ENCODE data around the gene ZNF436.
A peak's percentile ranks its signal among the peaks of the same experiment; 100 is the strongest.
"Not testable (repeated sequence)": the region's sequence is repeated elsewhere in the genome, so short reads cannot be mapped to it uniquely, and the experiment has no call there.

Gene ZNF436

GRCh38 chr1:23366146-23366545 is 3.5 kb downstream of the ZNF436 start:
- DNase-seq = no peak

DNA sequence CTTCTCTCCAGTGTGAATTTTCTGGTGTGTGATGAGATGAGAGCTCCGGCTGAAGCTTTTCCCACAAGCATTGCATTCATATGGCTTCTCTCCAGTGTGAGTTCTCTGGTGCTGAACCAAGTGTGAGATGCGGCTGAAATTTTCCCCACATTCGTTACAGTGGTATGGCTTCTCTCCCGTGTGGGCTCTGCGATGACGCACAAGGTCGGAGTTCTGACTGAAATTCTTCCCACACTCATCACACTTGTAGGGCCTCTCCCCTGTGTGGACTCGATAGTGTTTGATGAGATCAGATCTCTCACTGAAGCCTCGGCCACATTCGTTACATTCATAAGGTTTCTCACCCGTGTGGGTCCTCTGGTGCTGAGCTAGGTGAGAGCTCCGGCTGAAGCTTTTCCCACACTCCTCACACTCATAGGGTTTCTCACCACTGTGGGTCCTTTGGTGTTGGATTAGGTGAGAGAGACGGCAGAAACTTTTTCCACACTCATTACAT is 7.4 kb downstream of the ZNF436 start:
- no peak for DNase-seq

DNA sequence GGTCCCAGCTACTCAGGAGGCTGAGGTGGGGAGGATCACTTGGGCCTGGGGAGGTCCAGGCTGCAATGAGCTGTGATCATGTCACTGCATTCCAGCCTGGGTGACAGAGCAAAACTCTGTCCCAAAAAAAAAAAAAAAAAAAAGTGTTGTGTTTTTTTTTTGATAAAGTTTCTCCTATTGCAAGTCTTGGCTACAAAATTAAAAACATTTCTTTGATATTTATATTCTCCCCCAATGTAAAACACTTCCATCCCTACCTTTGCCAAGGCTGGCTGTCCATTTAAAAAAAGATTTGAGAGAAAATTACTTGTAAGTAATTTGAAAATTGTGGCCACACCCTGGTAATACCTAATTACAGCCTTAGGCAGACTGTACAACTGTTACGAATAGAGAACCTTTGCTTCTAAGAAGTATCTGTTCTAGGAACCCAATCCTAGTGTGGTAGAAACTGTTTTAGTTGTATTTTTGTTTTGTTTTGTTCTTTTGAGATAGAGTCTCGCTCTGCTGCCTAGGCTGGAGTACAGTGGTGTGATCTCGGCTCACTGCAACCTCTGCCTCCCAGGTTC is 11.2 kb downstream of the ZNF436 start:
- DNase-seq = no peak

DNA sequence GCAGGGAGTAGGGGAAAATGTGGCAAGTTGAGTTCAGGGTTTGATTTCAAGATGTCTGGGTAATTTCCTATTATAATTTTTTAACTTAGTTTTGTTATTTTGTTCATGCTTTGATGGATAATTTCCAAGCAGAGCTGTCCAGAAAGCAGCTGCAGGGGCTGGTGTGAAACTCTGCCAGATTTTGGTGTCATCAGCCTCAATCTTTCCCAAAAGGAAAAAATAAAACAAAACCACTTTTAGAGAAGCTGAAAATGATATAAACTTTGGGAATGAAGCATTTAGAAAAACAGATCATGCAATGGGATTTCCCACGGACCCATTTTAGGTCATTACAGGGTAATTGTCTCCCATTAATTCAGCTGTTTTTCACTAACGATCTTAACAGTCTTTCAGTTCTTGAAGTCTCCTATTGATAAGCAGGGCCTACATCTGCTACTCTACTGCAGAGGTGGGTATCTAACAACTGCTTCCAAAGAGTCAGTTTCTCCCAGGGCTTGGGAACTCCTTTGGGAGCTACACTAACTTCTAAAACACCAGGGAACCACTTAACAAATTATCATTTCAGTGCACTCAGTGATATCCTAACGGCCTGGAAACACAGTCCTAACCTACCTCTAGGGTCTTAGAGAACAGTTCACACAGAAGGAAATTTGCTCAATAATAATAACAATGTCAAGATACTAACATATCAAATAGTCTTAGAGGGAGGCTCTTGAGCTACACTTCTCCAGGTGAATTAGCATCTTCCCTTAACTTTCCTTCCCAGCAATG is 12.3 kb downstream of the ZNF436 start:
- no peak for DNase-seq

- DNase-seq = no peak
Measured at GRCh38 chr1:23356471-23357137, 13.0 kb downstream of the ZNF436 start.

DNA sequence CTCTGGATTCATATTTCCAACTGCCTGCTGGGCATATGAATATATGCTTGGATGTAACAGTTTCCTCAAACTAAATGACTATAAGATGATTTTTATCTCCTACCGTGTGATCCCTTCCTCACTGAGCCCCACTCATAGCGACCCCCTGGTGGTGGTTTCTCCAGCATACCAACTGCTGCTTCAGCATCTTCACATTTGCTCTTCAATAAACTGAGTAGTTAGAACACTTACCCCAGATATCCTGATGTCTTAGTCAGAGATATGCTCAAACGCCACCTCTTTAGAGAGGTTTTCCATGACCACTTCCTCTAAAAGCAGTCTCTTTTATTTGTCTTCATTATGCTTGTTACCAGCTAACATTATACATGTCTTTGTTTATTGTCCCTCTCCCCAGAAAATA is 15.4 kb downstream of the ZNF436 start:
- no peak for DNase-seq

- DNase-seq = no peak
Measured at GRCh38 chr1:23352096-23352695, 17.4 kb downstream of the ZNF436 start.

GRCh38 chr1:23345920-23346319 is 23.7 kb downstream of the ZNF436 start:
- DNase-seq = no peak

GRCh38 chr1:23344987-23345472 is 24.6 kb downstream of the ZNF436 start:
- no peak for DNase-seq

DNA sequence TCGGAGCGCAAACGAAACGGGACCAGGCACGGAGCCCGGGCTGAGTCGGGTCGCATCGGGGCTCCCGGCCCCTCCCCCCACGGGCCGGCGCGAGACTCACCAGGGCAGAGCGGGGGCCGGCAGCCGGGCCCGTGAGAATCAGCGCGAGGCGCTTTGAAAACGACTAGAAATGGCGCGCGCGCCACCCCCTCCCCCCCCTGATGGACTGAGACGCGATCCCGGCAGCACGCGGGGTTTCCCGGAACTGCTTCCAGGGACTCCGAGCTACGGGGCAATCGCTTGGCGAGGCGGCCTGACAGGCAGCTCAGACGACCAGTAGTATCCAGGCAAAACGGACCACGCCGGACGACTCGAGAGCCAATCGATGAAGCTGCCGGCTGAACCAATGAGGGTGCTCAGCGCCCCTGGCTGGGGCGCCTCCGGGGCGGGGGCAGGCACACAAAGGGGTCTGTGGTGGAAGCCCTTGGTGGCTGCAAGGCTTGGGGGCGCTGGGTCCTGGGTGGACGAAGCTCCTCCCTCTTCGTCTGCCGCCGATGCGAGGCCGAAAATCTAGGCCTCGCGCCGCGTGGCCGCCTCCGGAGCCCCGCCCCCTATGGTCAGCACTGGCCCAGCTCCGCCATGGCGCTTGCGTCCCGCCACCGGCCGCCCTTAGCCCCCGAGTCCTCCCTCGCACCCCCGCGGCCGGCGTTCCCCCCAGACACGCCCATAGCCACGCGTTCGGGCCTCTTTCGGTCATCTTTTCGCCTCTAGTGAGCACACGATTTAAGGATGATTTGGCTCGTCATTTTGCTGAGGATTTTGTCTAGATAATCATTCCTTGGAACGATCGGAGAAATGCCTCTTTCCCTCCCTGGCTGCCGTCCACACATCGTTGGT is 25.3 kb downstream of the ZNF436 start, which contains the start of gene HNRNPR:
Gene HNRNPR (minus strand): TSS at position 174 of the 876 bp plus-strand sequence. CDS start 3,276 bp downstream, outside the sequence.
- peak; percentile 99 for DNase-seq

- peak; percentile 49 for DNase-seq
Measured at GRCh38 chr1:23343221-23344110, 26.2 kb downstream of the ZNF436 start.

DNA sequence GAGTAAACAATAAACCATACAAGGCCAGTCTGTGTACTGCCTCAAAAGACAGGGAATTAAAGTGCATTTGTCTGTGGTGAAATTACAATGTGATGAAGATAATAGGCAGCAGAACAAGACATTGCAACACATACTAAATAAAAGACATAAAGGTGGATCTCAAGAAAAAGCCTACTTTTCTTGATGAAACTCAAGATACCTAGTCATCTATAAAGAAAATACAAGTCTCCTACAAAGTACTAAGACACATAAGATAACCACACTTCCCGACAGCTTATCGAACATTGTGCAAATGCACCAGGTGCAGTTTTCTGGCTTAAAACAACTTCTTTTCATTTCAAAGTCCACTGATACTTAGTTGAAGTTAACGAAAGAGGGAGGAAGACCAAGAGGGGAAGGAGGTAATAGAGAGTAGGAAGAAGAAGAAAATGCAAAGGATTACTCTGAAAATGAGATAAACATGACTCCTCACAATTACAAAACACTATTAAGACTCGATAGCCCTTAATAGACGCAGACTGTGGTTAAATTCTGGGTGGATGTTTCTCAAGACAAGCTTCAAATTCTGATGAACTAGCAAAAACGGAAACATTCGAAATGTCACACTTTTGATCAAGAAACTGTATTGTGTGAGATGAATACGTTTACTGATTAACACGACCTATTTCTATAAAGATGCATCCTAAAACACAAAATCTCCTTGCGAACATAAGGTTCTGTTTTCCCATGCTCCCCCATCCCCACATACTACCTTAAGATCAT is 27.5 kb downstream of the ZNF436 start:
- DNase-seq = no peak

- no peak for DNase-seq
Measured at GRCh38 chr1:23339632-23340031, 30.0 kb downstream of the ZNF436 start.

DNA sequence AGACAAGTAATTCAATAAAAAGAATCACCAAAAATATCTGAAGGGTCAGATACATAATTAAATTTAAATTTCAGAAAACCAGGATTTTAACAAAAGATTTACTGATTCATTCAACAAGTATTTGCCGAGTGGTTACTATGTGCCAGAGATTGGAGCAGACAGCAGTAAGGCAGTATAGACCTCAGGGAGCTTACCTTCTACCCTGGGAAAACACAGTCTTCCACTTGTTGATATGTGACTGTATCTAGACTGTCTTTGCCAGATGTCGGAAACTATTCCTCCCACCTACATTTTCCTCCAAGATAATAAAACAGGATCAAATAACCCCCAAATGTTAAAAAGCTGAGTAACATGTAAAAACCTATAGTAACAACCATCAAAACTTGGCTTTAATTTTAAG is 31.8 kb downstream of the ZNF436 start:
- no peak for DNase-seq

GRCh38 chr1:23331713-23332112 is 37.9 kb downstream of the ZNF436 start:
- no peak for DNase-seq

GRCh38 chr1:23330846-23331245 is 38.8 kb downstream of the ZNF436 start:
- no peak for DNase-seq

DNA sequence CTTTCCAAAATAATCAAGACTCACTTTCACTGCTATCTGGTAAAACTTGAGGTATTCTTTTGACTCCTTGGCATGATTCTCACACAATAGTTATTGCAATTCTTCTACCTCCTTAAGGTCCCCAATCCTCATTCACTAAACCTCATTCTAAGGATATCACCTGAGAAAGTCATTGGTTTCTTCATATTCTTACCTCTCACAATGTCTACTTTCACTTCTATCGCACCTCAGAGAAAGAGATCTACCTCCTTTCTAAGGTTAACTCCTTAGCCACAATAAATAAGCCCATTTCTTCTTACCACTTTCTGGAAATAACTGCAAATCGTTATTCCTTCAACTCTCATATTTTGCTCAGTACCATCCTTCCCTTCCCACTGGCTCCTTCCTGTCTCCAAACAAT is 44.2 kb downstream of the ZNF436 start:
- DNase-seq = no peak

- no peak for DNase-seq
Measured at GRCh38 chr1:23322770-23323169, 46.9 kb downstream of the ZNF436 start.

GRCh38 chr1:23310280-23310679 is 59.4 kb downstream of the ZNF436 start:
- DNase-seq = not testable (repeated sequence)

Measured in NK-92 treated with Interleukin-12 subunit alpha and Interleukin-12 subunit beta, amount 100 ng/mL, for 24 hours (cell line).